GM23338 (cell line): Measurements from ENCODE around the gene YLPM1. TPM values are rescaled to one million over a fixed set of nuclear protein-coding genes. Genes with fewer than 3 reads are reported as not detected.

Experiments used
- ATAC-seq: fragments of 200-7000 bp; cut with Tn5 transposase; 3 replicates; pipeline ENCODE4 v1.9.1; 2020
- DNase-seq: peaks from one replicate; pipeline ENCODE4 v3.0.0-alpha.2; 2015; ENCODE audit warnings: low spot score
- H2AFZ ChIP-seq: fragments of 200-600 bp; sonication (generic); 2 replicates; pipeline ENCODE4 v1.8.0; 2016; ENCODE audit warnings: antibody characterized with exemption, mild to moderate bottlenecking, moderate library complexity
- H3F3A ChIP-seq: fragments of 200-600 bp; sonication (generic); replicated peaks from 2 replicates; pipeline ENCODE4 v1.8.0; 2017; ENCODE audit warnings: antibody characterized with exemption, mixed run types, low read depth
- H3K27ac ChIP-seq: fragments of 200-600 bp; sonication (generic); 2 replicates; pipeline ENCODE4 v1.6.1; 2016; ENCODE audit warnings: low read depth
- H3K27me3 ChIP-seq: fragments of 200-600 bp; sonication (generic); 2 replicates; pipeline ENCODE4 v1.8.0; 2016; ENCODE audit warnings: mild to moderate bottlenecking, mixed run types, moderate library complexity; ENCODE audit not compliant: insufficient read depth
- H3K36me3 ChIP-seq: fragments of 200-600 bp; sonication (generic); 2 replicates; pipeline ENCODE4 v1.8.0; 2016; ENCODE audit warnings: mild to moderate bottlenecking; ENCODE audit not compliant: insufficient read depth
- H3K4me1 ChIP-seq: fragments of 200-600 bp; sonication (generic); 2 replicates; pipeline ENCODE4 v1.8.0; 2016; ENCODE audit warnings: mild to moderate bottlenecking, moderate library complexity; ENCODE audit not compliant: insufficient read depth
- H3K4me2 ChIP-seq: fragments of 200-600 bp; sonication (generic); 2 replicates; pipeline ENCODE4 v1.7.1; 2017; ENCODE audit warnings: mixed run types
- H3K4me3 ChIP-seq: fragments of 200-600 bp; sonication (generic); 2 replicates; pipeline ENCODE4 v1.6.1; 2016; ENCODE audit warnings: mixed run types
- H3K79me2 ChIP-seq: fragments of 200-600 bp; sonication (generic); replicated peaks from 2 replicates; pipeline ENCODE4 v1.8.0; 2017; ENCODE audit warnings: mild to moderate bottlenecking; ENCODE audit not compliant: insufficient read depth
- H3K9me2 ChIP-seq: fragments of 200-600 bp; sonication (generic); 2 replicates; pipeline ENCODE4 v1.8.0; 2017; ENCODE audit not compliant: insufficient read depth
- H4K20me1 ChIP-seq: fragments of 200-600 bp; sonication (generic); replicated peaks from 2 replicates; pipeline ENCODE4 v1.8.0; 2017; ENCODE audit warnings: mild to moderate bottlenecking; ENCODE audit not compliant: insufficient read depth
- H3K27ac Mint-ChIP-seq: 2 replicates; pipeline ENCODE4 v1.8.0; 2020; ENCODE audit warnings: inconsistent platforms, mild to moderate bottlenecking, moderate library complexity, mixed read lengths
- H3K27me3 Mint-ChIP-seq: 3 replicates; pipeline ENCODE4 v1.8.0; 2022; ENCODE audit warnings: low read depth, mild to moderate bottlenecking, moderate library complexity, mixed read lengths, inconsistent platforms; ENCODE audit not compliant: insufficient read depth, poor library complexity
- H3K36me3 Mint-ChIP-seq: 3 replicates; pipeline ENCODE4 v1.8.0; 2021; ENCODE audit warnings: low read depth, mild to moderate bottlenecking, inconsistent platforms, moderate library complexity, mixed read lengths
- H3K4me1 Mint-ChIP-seq: 3 replicates; pipeline ENCODE4 v1.8.0; 2020; ENCODE audit warnings: mild to moderate bottlenecking, inconsistent platforms, mixed read lengths
- H3K4me3 Mint-ChIP-seq: 3 replicates; pipeline ENCODE4 v1.8.0; 2021; ENCODE audit warnings: moderate library complexity, mild to moderate bottlenecking, inconsistent platforms, mixed read lengths
- H3K9me3 Mint-ChIP-seq: 3 replicates; pipeline ENCODE4 v1.8.0; 2020; ENCODE audit warnings: moderate library complexity, mild to moderate bottlenecking, inconsistent platforms, mixed read lengths
- CREB1 ChIP-seq: fragments of 250-450 bp; sonication (Bioruptor Pico); IDR thresholded peaks from 2 replicates; pipeline ENCODE4 v1.5.0; 2020; ENCODE audit warnings: low read depth, mild to moderate bottlenecking, moderate library complexity
- CTCF ChIP-seq, 2 experiments: fragments of 200-600 bp in 1 of 2; sonication (generic) in 1 of 2; conservative IDR thresholded peaks; 2 replicates each; pipeline versions ENCODE4 v1.5.1 to v1.6.1; 2016 to 2017; ENCODE audit warnings: antibody characterized with exemption in 2 of 2, low read depth in 2 of 2, mild to moderate bottlenecking in 2 of 2, moderate library complexity in 1 of 2
- ETS1 ChIP-seq: IDR thresholded peaks from 2 replicates; pipeline ENCODE4 v1.6.1; 2016; ENCODE audit warnings: antibody characterized with exemption
- EZH2 ChIP-seq: fragments of 200-600 bp; sonication (generic); IDR thresholded peaks from one replicate; pipeline ENCODE4 v1.8.0; 2017; ENCODE audit warnings: antibody characterized with exemption, mild to moderate bottlenecking, low read depth; ENCODE audit not compliant: unreplicated experiment
- EZH2phosphoT487 ChIP-seq: fragments of 200-600 bp; sonication (generic); IDR thresholded peaks from one replicate; pipeline ENCODE4 v1.8.1; 2018; ENCODE audit warnings: antibody characterized with exemption; ENCODE audit not compliant: unreplicated experiment
- JUNB ChIP-seq: IDR thresholded peaks from one replicate; pipeline ENCODE4 v1.6.1; 2016; ENCODE audit warnings: antibody characterized with exemption; ENCODE audit not compliant: unreplicated experiment
- NANOG ChIP-seq: IDR thresholded peaks from 2 replicates; pipeline ENCODE4 v1.6.1; 2016; ENCODE audit warnings: antibody characterized with exemption, borderline replicate concordance
- POLR2AphosphoS5 ChIP-seq: IDR thresholded peaks from 2 replicates; pipeline ENCODE4 v1.6.1; 2016; ENCODE audit warnings: antibody characterized with exemption, low read depth
- REST ChIP-seq: IDR thresholded peaks from one replicate; pipeline ENCODE4 v1.6.1; 2018; ENCODE audit warnings: antibody characterized with exemption; ENCODE audit not compliant: unreplicated experiment
- STAT1 ChIP-seq: IDR thresholded peaks from one replicate; pipeline ENCODE4 v1.6.1; 2016; ENCODE audit warnings: antibody characterized with exemption; ENCODE audit not compliant: unreplicated experiment
- ZNF114 ChIP-seq: fragments of 250-450 bp; sonication (Bioruptor Pico); IDR thresholded peaks from 2 replicates; pipeline ENCODE4 v1.5.0; 2020; ENCODE audit warnings: mild to moderate bottlenecking, moderate library complexity
- ZNF331 ChIP-seq: fragments of 250-450 bp; sonication (Bioruptor Pico); IDR thresholded peaks from 2 replicates; pipeline ENCODE4 v1.5.0; 2020; ENCODE audit warnings: low read depth, mild to moderate bottlenecking, moderate library complexity
- ZNF462 ChIP-seq: fragments of 250-450 bp; sonication (Bioruptor Pico); IDR thresholded peaks from 2 replicates; pipeline ENCODE4 v1.5.0; 2020; ENCODE audit warnings: mild to moderate bottlenecking, moderate library complexity
- polyA plus RNA-seq: library from polyadenylated mRNA; unstranded; fragments of >200 nt; fragmentation: Nextera tagmentation; extraction: Ambion mirVana; gene quantifications from 2 replicates; pipeline ENCODE4 v1.2.1, GENCODE V29; 2016
- total RNA-seq: library from RNA; depleted of rRNA; stranded (reverse); fragments of >200 nt; shearing (Covaris generic); gene quantifications from 2 replicates; pipeline ENCODE4 v1.2.3, GENCODE V29; 2014

YLPM1 gene
- total and polyA plus RNA-seq, 2 experiments from 2014 or later, result 39.2 to 58.4 TPM

GRCh38 chr14:74820288-74820687 lies 57.2 kb downstream of the YLPM1 start:
- no peaks in the 10 kb centered on the region for H3K9me3 Mint-ChIP-seq
- H3K4me3 Mint-ChIP-seq, result no peak overlapping the region
- H4K20me1 ChIP-seq, result no peaks in the 10 kb centered on the region
- H3K27ac ChIP-seq, result no peak overlapping the region
- no peak overlapping the region for H3K27ac Mint-ChIP-seq
- H2AFZ ChIP-seq, result no peak overlapping the region
- no peak overlapping the region for H3K4me2 ChIP-seq
- H3K4me3 ChIP-seq, result no peak overlapping the region
- H3K9me2 ChIP-seq, result no peaks in the 10 kb centered on the region
- no peaks in the 10 kb centered on the region for H3K4me1 ChIP-seq
- DNase-seq, result no peak
- no peaks in the 10 kb centered on the region for H3F3A ChIP-seq
- TF ChIP-seq JUNB (no peak), CREB1 (CRISPR knock-in tag) (no peak), ZNF331 (CRISPR knock-in tag) (no peak), ZNF114 (no peak), EZH2phosphoT487 (no peak), STAT1 (no peak), POLR2AphosphoS5 (no peak), NANOG (no peak), ETS1 (no peak), REST (no peak), CTCF (conservative IDR thresholded peaks at IDR 0.05; ENCODE audit: low read depth in 2 of 2) (no peak), ZNF462 (CRISPR knock-in tag) (no peak), EZH2 (no peak)
- peaks cover 40% of the 10 kb centered on the region for H3K36me3 ChIP-seq
- H3K27me3 ChIP-seq, result no peaks in the 10 kb centered on the region
- H3K27me3 Mint-ChIP-seq, result no peaks in the 10 kb centered on the region
- peaks cover 59% of the 10 kb centered on the region for H3K36me3 Mint-ChIP-seq
- peaks cover under 1% of the 10 kb centered on the region; the same call in 1 of the 2 replicates for H3K79me2 ChIP-seq
- no peaks in the 10 kb centered on the region for H3K4me1 Mint-ChIP-seq
- no peak for ATAC-seq
